ENCODE results near the gene RAB17. TPM values are rescaled to one million over a fixed set of nuclear protein-coding genes. Genes with fewer than 3 reads are reported as not detected.

Gene RAB17
- total RNA-seq, 1 experiment from 2014 or later: 86.3 TPM

GRCh38 chr2:237599465-237600110 lies 9.1 kb upstream of the RAB17 start:
- Histone ChIP-seq H4K20me1 (ENCODE audit: insufficient read depth) (no peaks in the 10 kb centered on the region), H2AFZ (no peak overlapping the region), H3K4me1 (replicated peaks; ENCODE audit: insufficient read depth) (no peaks in the 10 kb centered on the region), H3K9me2 (ENCODE audit: insufficient read depth) (no peaks in the 10 kb centered on the region), H3K79me2 (ENCODE audit: low read depth) (no peaks in the 10 kb centered on the region), H3K4me3 (no peak overlapping the region), H3K4me2 (no peak overlapping the region), H3K27ac (no peak overlapping the region), H3K9me3 (ENCODE audit: insufficient read depth, low read depth) (no peaks in the 10 kb centered on the region), H3K36me3 (ENCODE audit: low read depth) (no peaks in the 10 kb centered on the region), H3F3A (ENCODE audit: insufficient read depth, low read depth) (no peaks in the 10 kb centered on the region; the same call in 1 of the 2 replicates), H3K27me3 (ENCODE audit: insufficient read depth, low read depth) (no peaks in the 10 kb centered on the region)
- intact Hi-C loops (cut with micrococcal nuclease; ENCODE audit: unreplicated experiment): loop anchor here (10.0 kb wide), 1 partner anchor 265 kb away; no protein-coding TSS in a partner anchor
- TF ChIP-seq CTCF (conservative IDR thresholded peaks at IDR 0.05): no peak
- TF ChIP-seq EZH2 (IDR thresholded peaks at IDR 0.05; ENCODE audit: low read depth): no peak
- BruUV-seq (replicated peaks): no TSS peak
- ChIA-PET CTCF (no interaction called here), POLR2A (ENCODE audit: unreplicated experiment) (no interaction called here)
- DNase-seq: no peak

- H3K36me3 ChIP-seq (ENCODE audit: low read depth): no peaks in the 10 kb centered on the region
- no peaks in the 10 kb centered on the region; the same call in 1 of the 2 replicates for H3F3A ChIP-seq (ENCODE audit: insufficient read depth, low read depth)
- H3K4me2 ChIP-seq: no peak overlapping the region
- H4K20me1 ChIP-seq (ENCODE audit: insufficient read depth): no peaks in the 10 kb centered on the region
- POLR2A ChIA-PET (ENCODE audit: unreplicated experiment): no interaction called here
- CTCF ChIA-PET: interaction anchor here (0.6 kb wide), 1 partner anchor 111 kb away, joined by 3 read pairs; no protein-coding TSS in a partner anchor
- H3K9me2 ChIP-seq (ENCODE audit: insufficient read depth): no peaks in the 10 kb centered on the region
- H3K4me3 ChIP-seq: no peak overlapping the region
- no peak overlapping the region for H2AFZ ChIP-seq
- TF ChIP-seq CTCF (conservative IDR thresholded peaks at IDR 0.05) (no peak), EZH2 (IDR thresholded peaks at IDR 0.05; ENCODE audit: low read depth) (no peak)
- DNase-seq: no peak
- BruUV-seq (replicated peaks): no TSS peak
- H3K4me1 ChIP-seq (replicated peaks; ENCODE audit: insufficient read depth): no peaks in the 10 kb centered on the region
- intact Hi-C loops (cut with micrococcal nuclease; ENCODE audit: unreplicated experiment): loop anchor here (10.0 kb wide), 1 partner anchor 266 kb away; no protein-coding TSS in a partner anchor
- no peaks in the 10 kb centered on the region for H3K79me2 ChIP-seq (ENCODE audit: low read depth)
- no peaks in the 10 kb centered on the region for H3K9me3 ChIP-seq (ENCODE audit: insufficient read depth, low read depth)
- H3K27me3 ChIP-seq (ENCODE audit: insufficient read depth, low read depth): no peaks in the 10 kb centered on the region
- H3K27ac ChIP-seq: no peak overlapping the region
Measured at GRCh38 chr2:237598468-237599208, 8.1 kb upstream of the RAB17 start.

- Histone ChIP-seq H3K4me2 (no peak overlapping the region), H3K9me3 (ENCODE audit: insufficient read depth, low read depth) (no peaks in the 10 kb centered on the region), H3K27ac (no peak overlapping the region), H3K27me3 (ENCODE audit: insufficient read depth, low read depth) (no peaks in the 10 kb centered on the region), H3K79me2 (ENCODE audit: low read depth) (peaks cover 4% of the 10 kb centered on the region), H2AFZ (no peak overlapping the region), H4K20me1 (ENCODE audit: insufficient read depth) (no peaks in the 10 kb centered on the region), H3F3A (ENCODE audit: insufficient read depth, low read depth) (no peaks in the 10 kb centered on the region; the same call in 1 of the 2 replicates), H3K36me3 (ENCODE audit: low read depth) (no peaks in the 10 kb centered on the region), H3K4me3 (no peak overlapping the region), H3K9me2 (ENCODE audit: insufficient read depth) (no peaks in the 10 kb centered on the region), H3K4me1 (replicated peaks; ENCODE audit: insufficient read depth) (peaks cover under 1% of the 10 kb centered on the region)
- TF ChIP-seq CTCF (conservative IDR thresholded peaks at IDR 0.05): no peak
- no peak for DNase-seq
- POLR2A ChIA-PET (ENCODE audit: unreplicated experiment): no interaction called here
- intact Hi-C loops (cut with micrococcal nuclease; ENCODE audit: unreplicated experiment): loop anchor here (10.0 kb wide), 1 partner anchor 267 kb away; no protein-coding TSS in a partner anchor
- BruUV-seq (replicated peaks): no TSS peak
- CTCF ChIA-PET: interaction anchor here (0.6 kb wide), 1 partner anchor 112 kb away, joined by 3 read pairs; no protein-coding TSS in a partner anchor
Measured at GRCh38 chr2:237597196-237598145, 6.9 kb upstream of the RAB17 start.

All from PC-9 (cell line).